Neural progenitor cell (in vitro differentiated cells): ENCODE measurements around the gene FOXD3. TPM values are rescaled to one million over a fixed set of nuclear protein-coding genes. Genes with fewer than 3 reads are reported as not detected.

Source experiments
- DNase-seq: peaks from one replicate; pipeline ENCODE4 v3.0.0-alpha.2; 2016; ENCODE audit warnings: low spot score
- H2AFZ ChIP-seq: fragments of 200-600 bp; sonication (generic); replicated peaks from 2 replicates; pipeline ENCODE4 v1.6.1; 2016; ENCODE audit warnings: antibody characterized with exemption
- H3F3A ChIP-seq: fragments of 200-600 bp; sonication (generic); 2 replicates; pipeline ENCODE4 v1.6.1; 2016; ENCODE audit warnings: antibody characterized with exemption, low read depth
- H3K27ac ChIP-seq: fragments of 200-600 bp; sonication (generic); 2 replicates; pipeline ENCODE4 v1.5.1; 2016; ENCODE audit warnings: mild to moderate bottlenecking
- H3K27me3 ChIP-seq: fragments of 200-600 bp; sonication (generic); 2 replicates; pipeline ENCODE4 v1.6.1; 2016; ENCODE audit warnings: mild to moderate bottlenecking, moderate library complexity
- H3K36me3 ChIP-seq: fragments of 200-600 bp; sonication (generic); 2 replicates; pipeline ENCODE4 v1.5.1; 2016
- H3K4me1 ChIP-seq: fragments of 200-600 bp; sonication (generic); 2 replicates; pipeline ENCODE4 v1.6.1; 2016; ENCODE audit warnings: mixed run types
- H3K4me2 ChIP-seq: fragments of 200-600 bp; sonication (generic); 2 replicates; pipeline ENCODE4 v1.6.1; 2016
- H3K4me3 ChIP-seq: fragments of 200-600 bp; sonication (generic); 2 replicates; pipeline ENCODE4 v1.5.1; 2016
- H3K79me2 ChIP-seq: fragments of 200-600 bp; sonication (generic); 2 replicates; pipeline ENCODE4 v1.6.1; 2016; ENCODE audit warnings: low read depth
- H3K9ac ChIP-seq: fragments of 200-600 bp; sonication (generic); 2 replicates; pipeline ENCODE4 v1.6.1; 2016
- H3K9me3 ChIP-seq: fragments of 200-600 bp; sonication (generic); 2 replicates; pipeline ENCODE4 v1.5.1; 2016; ENCODE audit warnings: low read depth
- H4K20me1 ChIP-seq: fragments of 200-600 bp; sonication (generic); 2 replicates; pipeline ENCODE4 v1.6.1; 2016; ENCODE audit warnings: low read depth
- H3K27ac Mint-ChIP-seq: 3 replicates; pipeline ENCODE4 v1.8.0; 2021; ENCODE audit warnings: mixed read lengths
- H3K27me3 Mint-ChIP-seq: 2 replicates; pipeline ENCODE4 v1.8.0; 2022; ENCODE audit warnings: low read depth, mild to moderate bottlenecking, inconsistent platforms, moderate library complexity, mixed read lengths; ENCODE audit not compliant: insufficient read depth
- H3K36me3 Mint-ChIP-seq: 3 replicates; pipeline ENCODE4 v1.8.0; 2021; ENCODE audit warnings: mixed read lengths
- H3K4me1 Mint-ChIP-seq: 3 replicates; pipeline ENCODE4 v1.8.0; 2021; ENCODE audit warnings: mixed read lengths
- H3K4me3 Mint-ChIP-seq: 3 replicates; pipeline ENCODE4 v1.8.0; 2021; ENCODE audit warnings: mild to moderate bottlenecking, moderate library complexity, mixed read lengths
- H3K9me3 Mint-ChIP-seq: 3 replicates; pipeline ENCODE4 v1.8.0; 2020; ENCODE audit warnings: mixed read lengths
- EZH2 ChIP-seq: fragments of 200-600 bp; sonication (generic); IDR thresholded peaks from 2 replicates; pipeline ENCODE4 v1.6.1; 2017; ENCODE audit warnings: antibody characterized with exemption, mild to moderate bottlenecking, moderate library complexity
- EZH2phosphoT487 ChIP-seq: fragments of 200-600 bp; sonication (generic); IDR thresholded peaks from 2 replicates; pipeline ENCODE4 v1.6.1; 2017; ENCODE audit warnings: antibody characterized with exemption
- total RNA-seq: library from RNA; depleted of rRNA; stranded (reverse); fragments of >200 nt; gene quantifications from 2 replicates; pipeline ENCODE4 v1.2.3, GENCODE V29; 2015; ENCODE audit warnings: low replicate concordance
- TF ChIP-seq, protein P1 (sequence below): fragments of 200-600 bp; sonication (generic); IDR thresholded peaks from 2 replicates; pipeline ENCODE4 v1.5.1; 2017; ENCODE audit warnings: antibody characterized with exemption, mild to moderate bottlenecking

The FOXD3 gene
- total RNA-seq, 1 donor from 2014 or later: 0.06 TPM

DNA sequence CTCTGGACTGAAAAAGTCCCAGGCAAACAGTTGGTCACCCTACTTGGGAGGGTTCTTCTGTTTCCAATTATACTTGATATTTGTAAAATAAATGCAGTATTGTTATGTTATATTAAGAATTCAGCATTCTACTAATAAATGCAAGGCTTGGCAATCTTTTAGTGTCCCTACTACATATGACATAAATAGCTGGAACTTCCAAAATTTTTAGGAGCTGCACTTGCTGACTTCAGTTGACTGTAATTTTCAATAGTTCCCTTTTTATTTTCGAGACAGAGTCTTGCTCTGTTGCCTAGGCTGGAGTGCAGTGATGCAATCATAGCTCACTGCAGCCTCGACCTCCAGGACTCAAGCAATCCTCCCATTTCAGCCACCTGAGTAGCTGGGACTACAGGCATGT lies 20.0 kb downstream of the FOXD3 start:
- H3K27me3 ChIP-seq: no peaks in the 10 kb centered on the region
- H3K27ac ChIP-seq: no peak overlapping the region
- H3K4me1 ChIP-seq: peaks cover 12% of the 10 kb centered on the region
- no peaks in the 10 kb centered on the region for H4K20me1 ChIP-seq
- no peak overlapping the region for H2AFZ ChIP-seq
- no peak for DNase-seq
- Mint-ChIP-seq H3K9me3 (no peaks in the 10 kb centered on the region), H3K4me3 (no peak overlapping the region), H3K4me1 (peaks cover 8% of the 10 kb centered on the region), H3K27me3 (no peaks in the 10 kb centered on the region), H3K27ac (no peak overlapping the region), H3K36me3 (no peaks in the 10 kb centered on the region)
- H3K4me3 ChIP-seq: no peak overlapping the region
- no peaks in the 10 kb centered on the region for H3K36me3 ChIP-seq
- H3K9ac ChIP-seq: no peak overlapping the region
- no peaks in the 10 kb centered on the region for H3K9me3 ChIP-seq
- no peaks in the 10 kb centered on the region for H3K79me2 ChIP-seq
- H3K4me2 ChIP-seq: no peak overlapping the region
- TF ChIP-seq, protein P1, sequence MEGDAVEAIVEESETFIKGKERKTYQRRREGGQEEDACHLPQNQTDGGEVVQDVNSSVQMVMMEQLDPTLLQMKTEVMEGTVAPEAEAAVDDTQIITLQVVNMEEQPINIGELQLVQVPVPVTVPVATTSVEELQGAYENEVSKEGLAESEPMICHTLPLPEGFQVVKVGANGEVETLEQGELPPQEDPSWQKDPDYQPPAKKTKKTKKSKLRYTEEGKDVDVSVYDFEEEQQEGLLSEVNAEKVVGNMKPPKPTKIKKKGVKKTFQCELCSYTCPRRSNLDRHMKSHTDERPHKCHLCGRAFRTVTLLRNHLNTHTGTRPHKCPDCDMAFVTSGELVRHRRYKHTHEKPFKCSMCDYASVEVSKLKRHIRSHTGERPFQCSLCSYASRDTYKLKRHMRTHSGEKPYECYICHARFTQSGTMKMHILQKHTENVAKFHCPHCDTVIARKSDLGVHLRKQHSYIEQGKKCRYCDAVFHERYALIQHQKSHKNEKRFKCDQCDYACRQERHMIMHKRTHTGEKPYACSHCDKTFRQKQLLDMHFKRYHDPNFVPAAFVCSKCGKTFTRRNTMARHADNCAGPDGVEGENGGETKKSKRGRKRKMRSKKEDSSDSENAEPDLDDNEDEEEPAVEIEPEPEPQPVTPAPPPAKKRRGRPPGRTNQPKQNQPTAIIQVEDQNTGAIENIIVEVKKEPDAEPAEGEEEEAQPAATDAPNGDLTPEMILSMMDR: no peak
- TF ChIP-seq EZH2: no peak
- TF ChIP-seq EZH2phosphoT487: no peak
- peaks cover 5% of the 10 kb centered on the region for H3F3A ChIP-seq

DNA sequence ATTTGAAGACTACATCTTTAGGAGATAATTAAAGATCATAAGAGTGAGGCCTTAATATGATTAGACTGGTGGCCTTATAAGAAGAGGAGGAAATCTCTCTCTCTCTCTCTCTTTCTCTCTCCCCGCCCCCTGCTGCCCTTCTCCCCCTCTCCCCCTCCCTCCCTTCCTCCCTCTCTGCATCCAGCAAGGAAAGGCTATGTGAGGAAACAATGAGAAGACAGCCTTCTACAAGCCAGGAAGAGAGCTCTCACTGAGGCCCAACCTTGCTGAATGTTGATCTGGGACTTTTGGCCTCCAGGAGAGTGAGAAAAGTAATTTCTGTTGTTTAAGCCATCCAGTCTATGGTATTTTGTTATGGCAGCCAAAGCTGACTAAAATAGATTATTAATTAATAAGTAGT lies 21.6 kb downstream of the FOXD3 start:
- no peaks in the 10 kb centered on the region for H3K79me2 ChIP-seq
- no peak overlapping the region for H2AFZ ChIP-seq
- DNase-seq: peak; percentile 57
- no peaks in the 10 kb centered on the region for H4K20me1 ChIP-seq
- H3F3A ChIP-seq: peaks cover 5% of the 10 kb centered on the region
- no peak overlapping the region for H3K4me3 ChIP-seq
- H3K36me3 ChIP-seq: no peaks in the 10 kb centered on the region
- Mint-ChIP-seq H3K36me3 (no peaks in the 10 kb centered on the region), H3K27ac (no peak overlapping the region), H3K4me3 (no peak overlapping the region), H3K27me3 (no peaks in the 10 kb centered on the region), H3K4me1 (peaks cover 8% of the 10 kb centered on the region), H3K9me3 (no peaks in the 10 kb centered on the region)
- H3K27ac ChIP-seq: no peak overlapping the region
- H3K9ac ChIP-seq: no peak overlapping the region
- peaks cover 17% of the 10 kb centered on the region for H3K4me1 ChIP-seq
- H3K27me3 ChIP-seq: no peaks in the 10 kb centered on the region
- TF ChIP-seq EZH2: no peak
- TF ChIP-seq, protein P1: no peak
- TF ChIP-seq EZH2phosphoT487: no peak
- no peaks in the 10 kb centered on the region for H3K9me3 ChIP-seq
- peak overlapping the region; percentile 9 for H3K4me2 ChIP-seq

DNA sequence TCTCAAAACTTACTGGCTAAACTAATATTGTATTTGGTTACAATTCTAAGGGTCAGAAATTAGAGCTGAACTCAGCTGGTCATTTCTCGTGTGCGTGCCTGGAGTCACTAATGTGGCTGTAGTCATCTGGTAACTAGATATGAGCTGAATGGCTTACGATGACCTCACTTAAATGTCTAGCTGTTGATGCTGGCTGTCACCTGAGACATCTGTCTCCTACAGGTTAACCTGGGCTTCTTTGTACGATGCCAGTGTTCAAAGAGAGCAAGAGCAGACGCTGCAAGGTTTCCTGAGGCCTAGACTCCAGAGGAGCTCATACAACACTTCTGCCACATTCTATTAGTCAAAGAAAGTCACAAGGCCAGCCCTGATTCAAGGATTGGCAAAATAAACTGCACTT lies 28.0 kb downstream of the FOXD3 start:
- Histone ChIP-seq H3K36me3 (no peaks in the 10 kb centered on the region), H3K4me3 (no peak overlapping the region), H3K79me2 (no peaks in the 10 kb centered on the region), H3K4me1 (peaks cover 34% of the 10 kb centered on the region), H3K4me2 (no peak overlapping the region), H3K27ac (no peak overlapping the region), H3K9me3 (no peaks in the 10 kb centered on the region), H3K9ac (no peak overlapping the region), H2AFZ (no peak overlapping the region), H3K27me3 (no peaks in the 10 kb centered on the region), H3F3A (no peaks in the 10 kb centered on the region), H4K20me1 (no peaks in the 10 kb centered on the region)
- TF ChIP-seq, protein P1: no peak
- no peak for TF ChIP-seq EZH2phosphoT487
- no peak for TF ChIP-seq EZH2
- no peak for DNase-seq
- Mint-ChIP-seq H3K27me3 (no peaks in the 10 kb centered on the region), H3K9me3 (no peaks in the 10 kb centered on the region), H3K4me3 (no peak overlapping the region), H3K36me3 (no peaks in the 10 kb centered on the region), H3K4me1 (peaks cover 9% of the 10 kb centered on the region), H3K27ac (no peak overlapping the region)
